GM06990 (cell line): ENCODE measurements around the gene WDR86.

Experiments used
- DNase-seq: peaks from one replicate; pipeline ENCODE4 v3.0.0-alpha.2; 2011; ENCODE audit not compliant: insufficient read length; ENCODE audit errors: extremely low read depth
- H3K27me3 ChIP-seq: replicated peaks from 2 replicates; pipeline ENCODE4 v1.6.0; 2011; ENCODE audit warnings: low read length; ENCODE audit not compliant: control insufficient read depth, insufficient read depth
- H3K36me3 ChIP-seq: 2 replicates; pipeline ENCODE4 v1.5.1; 2011; ENCODE audit warnings: low read length; ENCODE audit not compliant: control insufficient read depth, insufficient read depth
- H3K4me3 ChIP-seq: replicated peaks from 2 replicates; pipeline ENCODE4 v1.5.1; 2011; ENCODE audit warnings: low read depth, mild to moderate bottlenecking, control low read depth, low read length
- TF ChIP-seq, protein P1 (sequence below): IDR thresholded peaks from 2 replicates; pipeline ENCODE4 v1.5.1; 2011; ENCODE audit warnings: low read length, control low read depth, mild to moderate bottlenecking, inconsistent platforms; ENCODE audit not compliant: insufficient read depth, poor library complexity, severe bottlenecking

WDR86 gene

DNA sequence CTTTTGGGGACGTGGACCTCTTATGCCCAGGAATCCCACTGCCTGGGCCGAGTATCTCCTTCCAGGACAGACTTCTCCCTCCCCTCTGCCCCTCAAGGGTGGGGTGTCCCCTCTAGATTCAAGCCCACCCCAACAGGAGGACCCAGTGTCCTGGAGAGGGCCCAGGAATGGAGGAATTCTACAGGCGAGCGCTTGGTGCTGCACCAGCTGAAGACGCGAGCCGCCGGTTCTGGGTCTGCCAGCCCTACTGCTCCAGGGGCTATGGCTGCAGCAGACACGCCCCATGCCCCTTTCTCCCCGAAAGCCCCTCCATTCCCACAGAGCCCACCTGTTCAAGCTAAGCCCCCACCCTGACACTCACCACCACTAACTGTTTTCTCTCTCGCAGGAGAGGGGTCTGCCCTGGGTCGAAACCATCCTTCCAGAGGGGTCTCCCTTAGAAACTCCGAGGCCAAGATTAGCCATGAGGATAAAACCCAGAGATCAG, 21.5 kb upstream of the WDR86 start:
- no peak for DNase-seq
- no peaks in the 10 kb centered on the region for H3K36me3 ChIP-seq
- TF ChIP-seq, protein P1, sequence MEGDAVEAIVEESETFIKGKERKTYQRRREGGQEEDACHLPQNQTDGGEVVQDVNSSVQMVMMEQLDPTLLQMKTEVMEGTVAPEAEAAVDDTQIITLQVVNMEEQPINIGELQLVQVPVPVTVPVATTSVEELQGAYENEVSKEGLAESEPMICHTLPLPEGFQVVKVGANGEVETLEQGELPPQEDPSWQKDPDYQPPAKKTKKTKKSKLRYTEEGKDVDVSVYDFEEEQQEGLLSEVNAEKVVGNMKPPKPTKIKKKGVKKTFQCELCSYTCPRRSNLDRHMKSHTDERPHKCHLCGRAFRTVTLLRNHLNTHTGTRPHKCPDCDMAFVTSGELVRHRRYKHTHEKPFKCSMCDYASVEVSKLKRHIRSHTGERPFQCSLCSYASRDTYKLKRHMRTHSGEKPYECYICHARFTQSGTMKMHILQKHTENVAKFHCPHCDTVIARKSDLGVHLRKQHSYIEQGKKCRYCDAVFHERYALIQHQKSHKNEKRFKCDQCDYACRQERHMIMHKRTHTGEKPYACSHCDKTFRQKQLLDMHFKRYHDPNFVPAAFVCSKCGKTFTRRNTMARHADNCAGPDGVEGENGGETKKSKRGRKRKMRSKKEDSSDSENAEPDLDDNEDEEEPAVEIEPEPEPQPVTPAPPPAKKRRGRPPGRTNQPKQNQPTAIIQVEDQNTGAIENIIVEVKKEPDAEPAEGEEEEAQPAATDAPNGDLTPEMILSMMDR: no peak
- no peaks in the 10 kb centered on the region for H3K27me3 ChIP-seq
- H3K4me3 ChIP-seq: no peak overlapping the region

DNA sequence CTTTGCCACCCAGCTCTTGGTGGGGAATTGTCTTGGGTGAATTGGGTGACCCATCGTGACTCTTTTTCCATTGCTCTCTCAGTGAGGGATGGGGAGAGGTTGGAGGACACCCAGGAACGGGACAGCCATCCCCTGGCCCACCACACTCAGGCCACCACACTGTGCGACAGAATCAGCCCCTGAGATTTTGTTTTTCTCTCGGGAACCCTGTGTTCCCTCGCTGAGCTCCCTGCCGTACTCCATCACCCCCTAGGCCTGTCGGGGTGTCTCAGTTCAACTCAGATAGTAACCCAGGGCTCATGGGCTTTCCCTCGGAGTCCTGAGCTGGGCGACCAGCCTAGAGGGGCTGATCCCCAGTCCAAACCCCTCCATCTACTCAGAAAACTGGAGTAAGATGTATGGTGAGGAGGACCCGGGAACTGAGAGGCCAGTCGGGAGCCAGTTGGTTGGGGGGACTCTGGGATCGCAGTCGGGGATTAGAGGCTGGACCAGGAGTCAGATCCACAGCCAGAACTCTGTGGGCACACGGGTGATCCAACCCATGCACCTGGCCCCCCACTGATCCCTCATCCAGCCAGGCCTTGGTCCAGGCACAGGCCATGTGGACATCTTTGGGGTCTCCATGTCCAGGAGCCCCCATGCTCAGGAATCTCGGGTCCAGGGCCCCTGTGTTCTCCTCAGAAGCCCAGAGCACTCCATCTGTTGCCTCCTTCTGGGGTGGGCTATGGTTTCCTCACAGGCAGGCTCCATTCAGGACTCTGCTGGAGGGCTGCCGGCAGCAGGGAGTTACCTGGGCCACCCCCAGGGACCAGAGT, 20.8 kb upstream of the WDR86 start:
- TF ChIP-seq, protein P1: no peak
- H3K4me3 ChIP-seq: no peak overlapping the region
- no peaks in the 10 kb centered on the region for H3K27me3 ChIP-seq
- DNase-seq: no peak
- H3K36me3 ChIP-seq: no peaks in the 10 kb centered on the region

DNA sequence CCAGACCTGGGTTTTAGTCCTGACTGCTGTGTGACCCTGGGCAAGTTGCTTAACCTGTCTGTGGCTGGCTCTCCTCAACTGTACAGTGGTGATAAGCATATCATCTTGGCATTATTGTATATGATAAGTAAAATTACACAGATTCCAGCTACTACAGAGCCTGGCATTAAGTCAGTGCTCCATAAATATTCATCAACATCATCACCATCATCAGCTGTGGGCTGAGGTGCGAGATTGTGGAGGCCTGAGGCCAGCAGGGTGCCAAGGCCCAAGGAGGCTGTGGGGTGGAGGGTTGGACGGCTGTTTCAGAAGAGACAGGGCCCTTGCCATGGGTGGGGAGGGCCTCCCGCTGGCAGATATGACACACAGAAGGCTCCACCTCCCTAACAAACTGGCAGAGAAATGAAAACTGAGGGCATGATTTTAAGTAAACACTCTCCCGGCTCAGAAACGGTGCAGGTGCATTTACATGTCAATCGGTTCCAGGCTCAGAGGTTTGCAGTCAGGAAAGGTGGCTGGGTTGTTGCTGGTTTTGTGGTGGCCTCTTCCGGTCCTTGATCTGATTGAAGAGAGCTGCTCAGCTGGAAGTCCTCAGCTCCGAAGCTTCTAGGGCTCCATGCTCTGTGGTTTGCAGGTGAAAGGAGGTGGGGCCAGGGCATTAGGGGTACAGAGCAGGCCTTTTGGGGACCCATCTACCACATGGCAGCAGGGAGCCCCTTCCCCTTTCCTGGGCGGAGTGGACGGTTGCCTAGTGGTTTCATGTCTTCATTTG, 19.9 kb upstream of the WDR86 start:
- no peaks in the 10 kb centered on the region for H3K27me3 ChIP-seq
- H3K36me3 ChIP-seq: no peaks in the 10 kb centered on the region
- TF ChIP-seq, protein P1: no peak
- DNase-seq: no peak
- no peak overlapping the region for H3K4me3 ChIP-seq

DNA sequence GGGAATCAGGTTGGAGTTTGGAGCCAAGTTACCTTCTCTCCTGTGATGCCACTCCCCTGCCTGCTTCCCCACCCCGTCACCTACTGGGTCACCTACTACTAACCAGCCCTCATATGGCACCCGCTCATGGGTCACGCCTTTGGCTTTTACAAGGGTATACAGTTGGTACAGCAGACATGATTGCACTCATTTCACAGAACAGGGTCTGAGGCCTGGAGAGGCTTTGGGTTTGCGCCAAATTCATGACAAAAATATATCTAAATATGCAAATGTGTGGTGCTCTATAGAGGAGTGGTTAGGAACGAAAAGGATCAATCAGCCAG, 19.4 kb upstream of the WDR86 start:
- Histone ChIP-seq H3K27me3 (no peaks in the 10 kb centered on the region), H3K4me3 (no peak overlapping the region), H3K36me3 (no peaks in the 10 kb centered on the region)
- TF ChIP-seq, protein P1: no peak
- DNase-seq: no peak

DNA sequence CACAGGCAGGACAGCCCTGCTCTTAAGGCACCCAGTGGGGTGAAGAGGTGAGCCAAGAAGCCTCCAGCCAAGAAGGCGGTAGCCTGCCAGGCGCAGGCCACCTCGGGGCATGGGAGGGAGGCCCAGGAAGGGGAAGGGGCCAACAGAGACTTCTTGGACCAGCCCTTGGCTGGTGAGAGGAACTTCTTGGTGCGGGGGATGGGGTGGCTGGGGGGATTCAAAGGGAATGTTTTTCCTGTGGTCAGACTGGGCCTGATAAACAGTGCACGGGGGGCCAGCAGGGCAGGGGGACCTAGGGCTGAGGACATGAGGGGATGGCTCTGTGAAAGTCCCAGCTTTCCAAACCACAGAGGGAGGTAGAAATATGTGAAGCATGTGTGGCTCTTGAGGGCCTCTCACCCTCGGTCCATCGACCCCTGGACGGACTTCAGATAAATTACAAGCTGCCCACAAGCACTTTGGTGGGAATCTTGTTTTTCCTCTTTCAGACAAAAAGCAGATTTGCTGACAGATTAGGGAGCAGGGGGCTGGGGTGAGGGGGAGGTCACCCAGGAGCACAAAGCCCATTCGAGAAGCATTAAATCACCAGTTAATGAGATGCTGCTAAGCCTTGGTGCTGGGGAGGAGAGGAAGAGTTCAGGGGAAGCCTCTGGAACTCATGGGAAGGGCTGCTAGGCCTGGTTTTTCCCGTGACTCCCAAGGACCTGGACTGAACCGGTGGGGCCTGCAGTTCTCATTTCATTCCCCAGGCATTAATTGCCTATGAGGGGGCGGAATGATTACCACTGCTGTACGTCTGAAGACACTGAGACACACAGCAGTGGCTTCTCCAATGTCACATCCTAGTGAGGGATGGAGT, 18.8 kb upstream of the WDR86 start:
- TF ChIP-seq, protein P1: no peak
- no peaks in the 10 kb centered on the region; the same call in 1 of the 2 replicates for H3K27me3 ChIP-seq
- DNase-seq: no peak
- no peak overlapping the region for H3K4me3 ChIP-seq
- no peaks in the 10 kb centered on the region for H3K36me3 ChIP-seq
